GM18909 (cell line): ENCODE data around the gene BMPR1A.

Source experiments
- ATAC-seq: cut with Tn5 transposase; IDR thresholded peaks from one replicate; pipeline ENCODE4 v1.9.1; 2021; ENCODE audit warnings: mild to moderate bottlenecking; ENCODE audit not compliant: unreplicated experiment, poor library complexity

BMPR1A gene

DNA sequence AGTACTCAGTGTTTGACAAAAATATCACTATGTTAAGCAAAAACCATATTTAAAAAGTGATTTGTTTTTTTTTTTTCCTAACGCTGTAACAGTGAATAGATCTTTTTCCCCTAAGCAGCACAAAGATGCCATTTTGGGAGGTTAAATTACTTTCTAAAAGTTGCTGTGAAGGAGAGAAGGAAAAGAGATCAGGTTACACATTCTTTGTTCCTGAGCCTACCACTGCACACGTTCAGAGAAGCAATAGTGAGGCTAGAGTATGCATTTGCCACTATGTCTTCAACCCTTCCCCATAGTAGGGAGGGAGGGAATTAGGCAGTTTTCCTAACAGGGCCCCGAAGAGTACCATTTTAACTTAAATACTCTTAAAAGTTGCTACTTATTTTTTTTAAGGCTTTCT, 38.9 kb downstream of the BMPR1A start:
- no peak for ATAC-seq

GRCh38 chr10:86798025-86798424, 41.6 kb downstream of the BMPR1A start:
- no peak for ATAC-seq

DNA sequence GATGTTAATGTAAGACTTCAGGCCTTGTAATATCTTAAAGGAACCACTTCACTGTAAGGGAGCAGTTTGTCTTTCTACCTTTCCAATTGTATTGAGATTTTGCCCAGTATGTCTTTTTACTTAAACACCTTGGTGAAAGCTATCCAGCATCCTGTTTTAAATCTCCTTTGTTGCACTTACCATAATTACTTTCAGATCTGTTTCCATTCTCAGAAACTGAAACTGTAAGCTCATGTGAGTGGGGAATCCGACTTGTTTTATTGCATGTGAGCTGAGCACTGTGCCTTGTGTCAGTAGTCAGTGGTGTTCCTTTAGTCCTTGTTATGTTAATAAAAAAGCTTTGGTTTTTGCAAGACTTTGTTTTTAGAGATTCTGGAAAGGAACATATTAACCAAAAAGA, 42.2 kb downstream of the BMPR1A start:
- peak; percentile 84 for ATAC-seq

DNA sequence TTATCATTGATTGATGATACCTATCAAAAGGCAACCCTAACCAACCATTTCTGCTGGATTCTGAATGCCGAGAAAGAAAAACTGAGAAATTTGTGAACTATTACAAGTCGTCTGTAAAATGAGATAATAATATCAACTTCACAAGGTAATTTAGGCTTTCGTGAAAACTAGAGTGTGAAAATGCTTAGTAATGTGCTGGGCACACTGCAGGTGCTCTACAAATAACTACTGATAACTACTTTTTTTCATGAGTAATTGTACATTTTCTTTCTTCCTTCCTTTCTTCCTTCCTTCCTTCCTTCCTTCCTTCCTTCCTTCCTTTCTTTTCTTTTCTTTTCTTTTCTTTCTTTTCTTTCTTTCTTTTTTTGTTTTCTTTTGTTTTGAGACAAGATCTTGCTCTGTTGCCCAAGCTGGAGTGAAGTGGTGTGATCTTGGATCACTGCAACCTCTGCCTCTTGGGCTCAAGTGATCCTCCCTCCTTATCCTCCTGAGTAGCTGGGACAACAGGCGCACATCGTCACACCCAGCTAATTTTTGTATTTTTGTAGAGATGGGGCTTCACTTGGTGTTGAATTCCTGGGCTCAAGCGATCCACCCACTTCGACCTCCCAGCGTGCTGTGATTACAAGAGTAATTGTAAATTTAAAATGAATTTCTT, 42.9 kb downstream of the BMPR1A start:
- no peak for ATAC-seq

- no peak for ATAC-seq
Observed at GRCh38 chr10:86801995-86802394, 45.6 kb downstream of the BMPR1A start.

DNA sequence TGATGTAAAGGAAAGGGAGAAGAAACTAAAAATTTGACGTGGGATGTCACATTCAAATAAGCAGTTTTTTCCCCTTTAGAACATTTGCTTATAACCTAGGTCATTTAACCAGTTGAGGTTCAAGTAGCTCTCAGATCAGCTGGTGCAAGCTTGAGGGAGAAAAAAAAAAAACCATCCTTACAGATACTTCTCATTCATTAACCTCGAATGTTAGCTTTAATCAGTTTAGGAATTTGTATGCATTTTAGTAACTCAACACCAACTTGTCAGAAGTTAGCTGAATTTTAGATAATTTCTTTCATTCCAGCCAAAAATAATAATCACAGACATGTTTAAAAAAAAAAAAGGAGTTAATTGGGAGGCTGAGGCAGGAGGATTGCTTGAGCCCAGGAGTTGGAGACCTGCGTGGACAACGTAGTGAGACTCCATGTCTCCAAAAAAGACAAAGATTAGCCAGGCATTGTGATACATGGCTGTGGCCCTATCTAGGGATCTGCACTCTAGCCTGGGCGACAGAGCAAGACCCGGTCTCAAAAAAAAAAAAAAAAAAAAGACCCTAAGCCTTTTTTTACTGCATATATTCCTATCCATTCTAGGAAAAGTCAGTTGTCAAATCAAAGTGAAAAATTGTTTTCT, 46.2 kb downstream of the BMPR1A start:
- no peak for ATAC-seq

- ATAC-seq = no peak
Observed at GRCh38 chr10:86803156-86803555, 46.7 kb downstream of the BMPR1A start.

DNA sequence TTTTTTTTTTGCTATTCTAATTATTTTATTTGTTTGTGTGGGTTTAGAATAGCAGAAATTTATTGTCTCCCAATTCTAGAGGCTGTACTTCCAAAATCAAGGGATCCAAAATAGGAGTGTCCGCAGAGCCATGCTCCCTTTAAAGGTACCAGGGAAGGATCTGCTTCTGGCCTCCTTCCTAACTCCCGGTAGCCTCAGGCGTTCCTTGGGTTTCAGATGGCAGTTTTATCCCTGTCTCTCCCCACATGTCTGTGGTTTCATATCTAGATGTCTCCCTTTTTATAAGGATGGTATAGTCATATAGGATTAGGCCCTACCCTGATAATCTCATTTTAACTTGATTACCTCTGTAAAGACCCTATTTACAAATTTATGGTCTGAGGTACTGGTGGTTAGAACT, 48.4 kb downstream of the BMPR1A start:
- no peak for ATAC-seq

GRCh38 chr10:86813101-86813500, 56.7 kb downstream of the BMPR1A start:
- no peak for ATAC-seq

GRCh38 chr10:86813982-86814381, 57.6 kb downstream of the BMPR1A start:
- no peak for ATAC-seq

DNA sequence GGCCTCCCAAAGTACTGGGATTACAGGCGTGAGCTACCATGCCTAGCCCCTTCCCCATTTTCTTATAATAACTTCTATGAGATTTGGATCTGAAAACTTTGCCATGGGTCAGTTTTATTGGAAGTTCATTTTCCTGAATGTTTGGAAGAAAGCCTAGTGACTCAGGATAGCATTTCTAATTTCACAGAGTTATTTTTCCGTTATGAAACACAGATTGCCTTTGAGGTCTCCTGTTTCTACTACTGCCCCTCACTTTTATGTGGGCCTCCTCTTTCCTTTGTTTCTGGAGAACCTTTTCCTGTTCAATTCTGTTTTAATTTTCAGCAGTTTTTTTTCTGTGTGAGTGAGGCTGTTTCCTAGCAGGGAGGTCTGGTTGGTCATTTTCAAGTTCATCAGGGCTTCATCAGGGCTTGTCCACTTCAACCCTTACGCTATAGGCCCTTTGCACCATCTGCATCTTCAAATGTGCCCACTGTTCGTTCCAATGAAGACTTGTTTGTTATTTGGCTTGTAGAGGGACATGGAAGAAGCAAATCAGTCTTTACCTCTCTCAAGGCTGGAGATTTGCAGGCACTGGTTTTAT, 58.7 kb downstream of the BMPR1A start:
- ATAC-seq = no peak

DNA sequence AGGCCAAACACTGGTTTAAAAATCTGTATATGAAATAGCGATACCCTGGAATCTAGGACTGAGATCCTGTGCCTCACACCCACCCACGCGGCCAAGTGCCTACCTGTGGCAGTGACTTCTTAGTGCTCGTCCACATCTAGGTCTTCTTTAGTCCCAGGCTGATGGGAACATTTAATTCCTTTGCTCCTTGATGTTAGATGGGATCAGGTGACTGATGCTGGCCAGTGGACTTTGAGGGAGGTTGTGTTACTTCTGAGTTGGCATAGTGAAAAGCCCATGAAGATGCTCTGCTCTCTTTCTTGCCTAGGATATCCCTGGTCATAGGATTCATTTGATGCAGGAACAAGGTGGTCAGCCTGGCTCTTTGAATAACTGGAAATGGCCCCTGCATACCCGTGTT, 59.2 kb downstream of the BMPR1A start:
- ATAC-seq = no peak

- no peak for ATAC-seq
Observed at GRCh38 chr10:86817246-86817645, 60.8 kb downstream of the BMPR1A start.

- no peak for ATAC-seq
Observed at GRCh38 chr10:86819567-86819966, 63.1 kb downstream of the BMPR1A start.

GRCh38 chr10:86820509-86820908, 64.1 kb downstream of the BMPR1A start:
- no peak for ATAC-seq

- no peak for ATAC-seq
Observed at GRCh38 chr10:86821388-86821999, 65.1 kb downstream of the BMPR1A start.

DNA sequence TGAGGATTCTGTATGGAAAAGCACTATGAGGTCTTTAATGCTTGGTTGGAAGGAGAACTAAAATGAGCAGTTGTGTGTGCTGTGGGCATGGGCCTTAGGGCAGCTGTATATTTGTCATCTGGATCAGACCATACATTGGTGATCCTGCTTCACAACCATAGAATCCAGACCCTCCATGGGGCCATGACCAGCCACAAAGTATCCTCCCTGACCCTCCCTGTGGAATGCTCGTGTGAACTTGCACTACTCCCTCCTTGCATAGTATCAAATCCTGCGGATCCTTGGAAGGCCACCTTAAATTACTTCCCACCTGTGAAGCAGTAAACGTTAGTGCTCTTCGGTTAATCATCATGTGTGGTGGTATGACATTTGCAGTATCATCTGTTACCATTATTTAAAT, 67.1 kb downstream of the BMPR1A start:
- no peak for ATAC-seq

DNA sequence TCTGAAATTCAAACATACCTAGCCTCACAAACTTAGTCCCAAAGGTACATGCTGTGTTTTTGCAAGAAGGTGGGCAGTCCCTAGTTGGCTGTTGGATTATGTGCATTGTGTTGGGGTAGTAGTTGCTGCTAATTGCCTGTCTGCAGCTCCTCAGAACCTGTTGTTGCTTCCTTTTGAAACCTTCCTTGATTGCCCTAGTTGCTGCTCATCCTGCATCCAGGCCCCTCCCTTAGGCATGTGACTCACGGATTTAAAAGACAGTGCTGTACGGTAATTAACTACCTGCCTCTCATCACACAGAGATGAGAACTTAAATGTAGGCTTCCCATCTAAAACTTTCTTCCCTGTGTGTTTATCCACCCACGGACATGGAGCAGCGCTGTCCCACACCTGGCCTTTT, 67.7 kb downstream of the BMPR1A start:
- ATAC-seq = no peak

GRCh38 chr10:86825366-86825765, 68.9 kb downstream of the BMPR1A start:
- no peak for ATAC-seq

DNA sequence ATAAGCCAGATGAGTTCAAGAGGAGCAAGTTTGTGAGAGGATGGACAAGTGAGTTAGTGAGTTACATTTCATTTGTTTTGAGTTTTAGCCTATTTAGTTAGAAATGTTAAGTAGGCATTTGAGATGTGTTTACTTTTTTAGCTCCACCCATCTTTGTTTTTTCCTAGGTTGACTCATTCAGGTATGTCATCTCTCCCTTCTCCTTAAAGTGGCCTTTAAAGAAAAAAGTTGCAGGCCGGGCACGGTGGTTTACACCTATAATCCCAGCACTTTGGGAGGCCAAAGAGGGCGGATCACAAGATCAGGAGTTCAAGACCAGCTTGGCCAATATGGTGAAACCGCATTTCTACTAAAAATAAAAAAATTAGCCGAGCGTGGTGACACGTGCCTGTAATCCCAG, 71.2 kb downstream of the BMPR1A start:
- no peak for ATAC-seq

GRCh38 chr10:86828145-86828544, 71.7 kb downstream of the BMPR1A start:
- ATAC-seq = no peak

GRCh38 chr10:86829472-86829871, 73.1 kb downstream of the BMPR1A start:
- no peak for ATAC-seq
